GM19324 (cell line): ENCODE results near the gene CENATAC.
"Not testable (repeated sequence)": the region's sequence is repeated elsewhere in the genome, so short reads cannot be mapped to it uniquely, and the experiment has no call there.

ENCODE experiments used
- ATAC-seq: cut with Tn5 transposase; IDR thresholded peaks from one replicate; pipeline ENCODE4 v1.9.1; 2021; ENCODE audit warnings: mild to moderate bottlenecking, moderate library complexity; ENCODE audit not compliant: unreplicated experiment, low FRiP score

CENATAC gene

GRCh38 chr11:118997627-118998387 lies at the start of gene CENATAC:
Gene CENATAC (plus strand): TSS chr11:118998138. CDS start chr11:118998198, 60 bp downstream.
- ATAC-seq = peak; percentile 95

- no peak for ATAC-seq
Measured at GRCh38 chr11:118953265-118953664, 44.7 kb upstream of the CENATAC start.

DNA sequence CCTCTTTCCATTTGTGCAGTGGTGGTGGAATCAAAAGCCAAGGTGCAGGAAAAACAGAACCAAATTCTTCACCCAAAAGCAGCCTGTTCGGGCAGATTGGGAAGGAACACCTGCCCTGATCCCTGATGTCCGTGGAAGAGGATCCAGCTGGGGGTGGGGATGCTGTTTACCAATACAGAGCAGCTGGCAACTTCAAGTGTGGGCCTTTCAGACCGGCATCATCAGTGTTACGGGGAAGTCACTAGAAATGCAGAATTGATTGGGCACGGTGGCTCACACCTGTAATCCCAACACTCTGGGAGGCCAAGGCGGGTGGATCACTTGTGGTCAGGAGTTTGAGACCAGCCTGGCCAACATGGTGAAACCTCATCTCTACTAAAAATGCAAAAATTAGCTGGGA lies 44.0 kb upstream of the CENATAC start:
- not testable (repeated sequence) for ATAC-seq

DNA sequence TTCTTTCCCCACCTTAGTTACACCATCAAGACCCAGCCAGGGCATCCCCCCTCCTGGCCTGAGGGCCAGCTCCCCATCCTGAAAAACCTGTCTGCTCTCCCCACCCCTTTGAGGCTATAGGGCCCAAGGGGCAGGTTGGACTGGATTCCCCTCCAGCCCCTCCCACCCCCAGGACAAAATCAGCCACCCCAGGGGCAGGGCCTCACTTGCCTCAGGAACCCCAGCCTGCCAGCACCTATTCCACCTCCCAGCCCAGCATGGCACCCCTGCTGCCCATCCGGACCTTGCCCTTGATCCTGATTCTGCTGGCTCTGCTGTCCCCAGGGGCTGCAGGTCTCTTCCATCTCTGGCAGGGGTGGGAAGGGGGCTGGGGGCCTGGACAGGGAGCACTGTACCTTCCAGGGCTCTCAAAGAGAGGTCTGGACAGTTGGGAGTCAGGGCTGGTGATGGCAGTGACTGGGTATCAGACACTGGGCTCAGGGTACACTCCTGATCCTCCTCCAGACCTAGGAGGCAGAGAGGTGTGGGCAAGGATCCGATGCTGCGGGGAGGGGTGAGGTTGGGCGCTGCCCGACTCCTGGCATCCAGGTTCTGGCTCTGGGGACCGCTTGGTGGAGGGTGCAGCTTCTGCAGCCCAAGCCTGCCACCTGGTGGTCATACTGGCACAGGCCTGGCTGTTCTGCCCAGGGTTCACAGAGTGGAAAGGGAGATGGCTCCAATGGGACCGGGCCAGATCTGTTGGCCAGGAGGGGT lies 41.7 kb upstream of the CENATAC start, which contains the start of gene UPK2:
Gene UPK2 (plus strand): TSS at position 205 of the 753 bp plus-strand sequence. CDS start 53 bp downstream, at position 258.
- ATAC-seq = peak; percentile 68

DNA sequence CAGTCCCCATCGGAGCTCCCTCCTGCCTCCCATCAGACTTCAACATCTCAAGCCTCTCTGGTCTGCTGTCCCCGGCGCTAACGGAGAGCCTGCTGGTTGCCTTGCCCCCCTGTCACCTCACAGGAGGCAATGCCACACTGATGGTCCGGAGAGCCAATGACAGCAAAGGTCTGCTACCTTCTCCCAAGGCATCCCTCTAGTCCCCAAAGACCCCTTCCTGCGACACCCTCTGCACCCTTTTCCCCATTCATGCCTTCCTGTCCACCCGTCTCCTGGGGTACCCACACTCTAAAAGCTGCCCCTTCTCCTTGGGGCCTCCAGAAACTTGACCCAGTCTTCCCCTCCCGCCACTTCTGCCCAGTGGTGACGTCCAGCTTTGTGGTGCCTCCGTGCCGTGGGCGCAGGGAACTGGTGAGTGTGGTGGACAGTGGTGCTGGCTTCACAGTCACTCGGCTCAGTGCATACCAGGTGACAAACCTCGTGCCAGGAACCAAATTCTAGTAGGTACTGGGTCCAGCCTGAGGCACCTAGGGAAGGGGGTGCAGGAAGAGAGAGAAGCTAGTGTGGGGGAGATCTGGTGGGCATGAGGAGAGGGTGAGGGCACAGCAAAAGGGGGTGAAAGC lies 41.0 kb upstream of the CENATAC start:
- no peak for ATAC-seq

DNA sequence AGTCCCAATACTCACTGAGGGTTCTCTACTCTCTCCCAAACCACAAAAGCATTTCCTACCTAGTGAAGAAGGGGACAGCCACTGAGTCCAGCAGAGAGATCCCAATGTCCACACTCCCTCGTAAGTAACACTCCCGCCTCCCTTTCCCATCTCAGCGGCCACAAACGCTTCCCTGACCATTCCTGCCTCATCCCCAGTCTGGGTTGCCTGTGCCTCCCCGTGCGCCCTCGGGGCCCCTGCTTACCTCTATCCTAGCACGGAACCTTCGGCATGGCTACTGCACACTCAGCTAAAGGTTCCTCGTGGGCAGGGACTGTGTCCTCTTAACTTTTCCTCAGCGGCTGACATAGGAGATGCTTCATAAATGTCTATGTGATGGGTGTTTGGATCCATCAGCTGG lies 40.4 kb upstream of the CENATAC start:
- no peak for ATAC-seq

DNA sequence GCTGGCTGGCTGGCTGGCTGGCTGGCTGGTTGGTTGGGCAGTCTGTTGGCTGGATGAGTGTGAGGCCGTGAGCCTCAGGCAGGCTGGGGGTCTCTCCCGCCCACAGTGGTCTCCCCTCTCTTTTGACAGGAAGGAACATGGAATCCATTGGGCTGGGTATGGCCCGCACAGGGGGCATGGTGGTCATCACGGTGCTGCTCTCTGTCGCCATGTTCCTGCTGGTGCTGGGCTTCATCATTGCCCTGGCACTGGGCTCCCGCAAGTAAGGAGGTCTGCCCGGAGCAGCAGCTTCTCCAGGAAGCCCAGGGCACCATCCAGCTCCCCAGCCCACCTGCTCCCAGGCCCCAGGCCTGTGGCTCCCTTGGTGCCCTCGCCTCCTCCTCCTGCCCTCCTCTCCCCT lies 40.0 kb upstream of the CENATAC start:
- no peak for ATAC-seq

- ATAC-seq = no peak
Measured at GRCh38 chr11:118958577-118958976, 39.4 kb upstream of the CENATAC start.

DNA sequence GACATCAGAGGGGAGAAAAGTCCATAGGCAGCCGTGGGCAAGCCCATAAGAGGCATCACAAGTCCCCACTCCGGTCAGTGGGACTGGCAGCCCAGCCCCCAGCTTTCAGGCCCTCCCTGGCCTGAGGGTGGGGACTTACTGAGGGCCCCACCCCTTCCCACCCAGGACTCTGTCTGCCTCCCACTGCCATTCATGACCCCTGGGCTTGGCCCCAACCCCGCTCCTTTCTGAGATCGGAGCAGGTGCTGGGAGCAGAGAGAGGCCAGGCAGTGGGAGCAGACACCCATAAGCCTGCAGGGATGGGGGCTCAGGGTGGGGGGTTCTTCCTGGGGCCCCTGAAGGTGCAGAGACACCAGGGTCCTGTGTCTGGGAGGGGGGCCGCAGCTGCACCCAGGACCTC lies 36.7 kb upstream of the CENATAC start:
- no peak for ATAC-seq

DNA sequence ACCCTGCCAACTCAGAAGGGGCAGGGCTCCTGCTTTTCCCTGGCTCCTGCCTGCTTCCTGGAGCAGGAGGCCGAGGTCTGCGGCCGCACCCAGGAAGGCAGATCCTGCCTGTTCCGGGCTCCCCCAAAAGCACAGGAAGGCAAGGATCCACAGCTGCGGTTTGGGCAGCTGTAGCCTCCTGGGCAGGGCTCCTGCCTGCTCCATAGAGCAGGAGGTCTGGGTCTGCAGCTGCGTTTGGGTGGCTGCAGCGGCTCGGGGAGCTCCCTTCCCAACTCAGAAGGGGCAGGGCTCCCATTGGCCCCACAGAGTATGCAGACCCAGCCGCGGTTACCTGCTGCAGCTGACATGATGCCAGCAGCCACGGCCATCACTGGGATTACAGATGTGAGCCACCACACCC lies 36.3 kb upstream of the CENATAC start:
- ATAC-seq = no peak

DNA sequence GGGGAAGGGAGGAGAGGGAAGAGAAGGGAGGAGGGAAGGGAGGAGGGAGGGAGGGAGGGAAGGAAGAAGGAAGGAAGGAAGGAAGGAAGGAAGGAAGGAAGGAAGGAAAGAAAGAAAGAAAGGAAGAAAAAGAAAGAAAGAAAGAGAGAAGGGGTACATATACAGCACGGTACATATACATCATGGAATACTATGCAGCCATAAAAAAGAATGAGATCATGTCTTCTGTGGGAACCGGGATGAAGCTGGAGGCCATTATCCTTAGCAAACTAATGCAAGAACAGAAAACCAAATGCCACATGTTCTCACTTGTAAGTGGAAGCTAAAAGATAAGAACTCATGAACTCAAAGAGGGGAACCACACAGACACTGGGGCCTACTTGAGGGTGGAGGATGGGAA lies 28.4 kb upstream of the CENATAC start:
- not testable (repeated sequence) for ATAC-seq

- no peak for ATAC-seq
Measured at GRCh38 chr11:118971646-118972045, 26.3 kb upstream of the CENATAC start, which contains the start of gene FOXR1. Gene FOXR1 (plus strand): TSS chr11:118971761. CDS start chr11:118971932, 171 bp downstream.

- ATAC-seq = no peak
Measured at GRCh38 chr11:118973985-118974384, 24.0 kb upstream of the CENATAC start.

- ATAC-seq = no peak
Measured at GRCh38 chr11:118975771-118976709, 21.9 kb upstream of the CENATAC start.

GRCh38 chr11:118979434-118979833 lies 18.5 kb upstream of the CENATAC start:
- ATAC-seq = no peak

GRCh38 chr11:118980191-118980881 lies 17.6 kb upstream of the CENATAC start:
- ATAC-seq = no peak

DNA sequence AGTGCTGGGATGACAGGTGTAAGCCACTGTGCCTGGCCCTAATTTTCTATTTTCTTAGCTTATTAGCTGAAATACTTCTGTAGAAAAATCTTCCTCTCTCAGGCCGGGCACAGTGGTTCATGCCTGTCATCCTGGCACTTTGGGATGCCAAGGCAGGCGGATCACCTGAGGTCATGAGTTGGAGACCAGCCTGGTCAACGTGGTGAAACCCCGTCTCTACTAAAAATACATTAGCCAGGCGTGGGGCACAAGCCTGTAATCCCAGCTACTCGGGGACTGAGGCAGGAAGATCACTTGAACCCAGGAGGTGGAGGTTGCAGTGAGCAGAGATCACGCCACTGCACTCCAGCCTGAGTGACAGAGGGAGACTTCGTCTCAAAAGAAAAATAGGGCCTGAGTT lies 13.6 kb upstream of the CENATAC start:
- not testable (repeated sequence) for ATAC-seq

GRCh38 chr11:118984825-118985224 lies 13.1 kb upstream of the CENATAC start:
- ATAC-seq = no peak

DNA sequence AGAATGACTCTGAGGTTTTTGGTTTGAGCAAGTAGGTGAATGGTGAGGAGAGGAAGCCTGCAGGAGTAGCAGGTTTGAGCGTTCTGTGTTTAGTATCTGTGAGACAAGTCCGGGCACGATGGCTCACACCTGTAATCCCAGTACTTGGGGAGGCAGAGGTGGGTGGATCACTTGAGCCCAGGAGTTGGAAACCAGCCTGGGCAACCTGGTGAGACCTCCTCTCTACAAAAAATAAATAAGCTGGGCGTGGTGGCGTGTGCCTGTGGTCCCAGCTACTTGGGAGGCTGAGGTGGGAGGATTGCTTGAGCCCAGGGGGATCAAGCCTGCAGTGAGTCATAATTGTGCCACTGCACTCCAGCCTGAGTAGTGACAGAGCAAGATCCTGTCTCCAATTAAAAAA lies 9.7 kb upstream of the CENATAC start:
- ATAC-seq = no peak
